ENCODE results near the gene FBXL17. TPM values are rescaled to one million over a fixed set of nuclear protein-coding genes. Genes with fewer than 3 reads are reported as not detected.
A peak's percentile ranks its signal among the peaks of the same experiment; 100 is the strongest.

The FBXL17 gene
- total and polyA plus RNA-seq, 7 donors, result 6.2 to 36.1 (median 30.3) TPM

GRCh38 chr5:108311682-108312081, 70.2 kb downstream of the FBXL17 start:
- no peak for DNase-seq

GRCh38 chr5:108303611-108304010, 78.3 kb downstream of the FBXL17 start:
- H3K4me1 ChIP-seq, result no peaks in the 10 kb centered on the region
- no peaks in the 10 kb centered on the region for H3K36me3 ChIP-seq (ENCODE audit: insufficient read depth in 1 of 2, low read depth in 1 of 2)
- no peak overlapping the region for H3K27ac ChIP-seq
- TF ChIP-seq CTCF (IDR thresholded peaks at IDR 0.05), result no peak
- WGBS, 3 donors, result 84 to 87% (median 84%) methylated on average over 2 of the region's 2 CpGs
- intact Hi-C loops (cut with DNase I), result no loop called here
- ATAC-seq (no peak), DNase-seq (no peak)
- H3K4me3 ChIP-seq, result no peak overlapping the region
- no peaks in the 10 kb centered on the region for H3K9me3 ChIP-seq
- no peaks in the 10 kb centered on the region for H3K27me3 ChIP-seq (ENCODE audit: insufficient read depth in 3 of 3, low read length in 2 of 3)

More at GRCh38 chr5:108311682-108312081, 70.2 kb downstream of the FBXL17 start:
- no peak for TF ChIP-seq CTCF (IDR thresholded peaks at IDR 0.05)
- H3K36me3 ChIP-seq (ENCODE audit: insufficient read depth in 1 of 2, low read depth in 1 of 2), result no peaks in the 10 kb centered on the region
- WGBS, 3 donors, result 76 to 79% (median 78%) methylated on average over 3 of the region's 3 CpGs
- no peaks in the 10 kb centered on the region for H3K27me3 ChIP-seq (ENCODE audit: insufficient read depth in 3 of 3, low read length in 2 of 3)
- no peaks in the 10 kb centered on the region for H3K9me3 ChIP-seq
- H3K27ac ChIP-seq, result no peak overlapping the region
- intact Hi-C loops (cut with DNase I), result no loop called here
- peak in 1 of 4 donors; percentile 39 for ATAC-seq
- H3K4me1 ChIP-seq, result peaks cover 13% of the 10 kb centered on the region
- H3K4me3 ChIP-seq, result no peak overlapping the region

GRCh38 chr5:108303086-108303485, 78.8 kb downstream of the FBXL17 start:
- Histone ChIP-seq H3K4me1 (no peaks in the 10 kb centered on the region), H3K27me3 (ENCODE audit: insufficient read depth in 3 of 3, low read length in 2 of 3) (no peaks in the 10 kb centered on the region), H3K36me3 (ENCODE audit: insufficient read depth in 1 of 2, low read depth in 1 of 2) (no peaks in the 10 kb centered on the region), H3K27ac (no peak overlapping the region), H3K9me3 (no peaks in the 10 kb centered on the region), H3K4me3 (no peak overlapping the region)
- 95 to 97% (median 97%) methylated on average over 1 of the region's 1 CpG for WGBS, 3 donors
- no peak for ATAC-seq
- DNase-seq, result no peak
- intact Hi-C loops (cut with DNase I), result no loop called here
- no peak for TF ChIP-seq CTCF (IDR thresholded peaks at IDR 0.05)

- Histone ChIP-seq H3K4me3 (no peak overlapping the region), H3K27me3 (ENCODE audit: insufficient read depth in 3 of 3, low read length in 2 of 3) (no peaks in the 10 kb centered on the region), H3K36me3 (ENCODE audit: insufficient read depth in 1 of 2, low read depth in 1 of 2) (no peaks in the 10 kb centered on the region), H3K9me3 (no peaks in the 10 kb centered on the region), H3K27ac (no peak overlapping the region), H3K4me1 (peaks cover 2% of the 10 kb centered on the region)
- ATAC-seq (no peak), DNase-seq (no peak)
- intact Hi-C loops (cut with DNase I), result no loop called here
- no peak for TF ChIP-seq CTCF (IDR thresholded peaks at IDR 0.05)
These were observed 84.8 kb downstream of the FBXL17 start for GRCh38 chr5:108297042-108297601.

Measured in psoas muscle (tissue), 8 donors.